Left kidney (tissue), 8 donors: ENCODE results near the gene GALR3. TPM values are rescaled to one million over a fixed set of nuclear protein-coding genes. Genes with fewer than 3 reads are reported as not detected.
A peak's percentile ranks its signal among the peaks of the same experiment; 100 is the strongest.
"Not testable (repeated sequence)": the region's sequence is repeated elsewhere in the genome, so short reads cannot be mapped to it uniquely, and the experiment has no call there.

Source experiments
- DNase-seq: peaks from one replicate; pipeline ENCODE4 v3.0.0-alpha.2; 2013
- long read RNA-seq, 8 donors: transcript quantifications; one replicate each; lab custom pipeline, GENCODE V29; 2026
- polyA plus RNA-seq: library from polyadenylated mRNA; unstranded; fragments of 120-200 nt; gene quantifications from one replicate; pipeline ENCODE4 v1.2.1, GENCODE V29; 2013; ENCODE audit not compliant: insufficient read length

The GALR3 gene
- polyA plus RNA-seq, result not detected
- long read RNA-seq, donor 1, result 0 reads
- long read RNA-seq, donor 2, result 0 reads
- long read RNA-seq, donor 3, result 0 reads
- long read RNA-seq, donor 4, result 0 reads
- long read RNA-seq, donor 5, result 0 reads
- long read RNA-seq, donor 6, partial matches to known transcripts, result 15 of 15 reads
- long read RNA-seq, donor 6, other reads (novel, unspliced or antisense), result 0 of 15 reads
- long read RNA-seq, donor 7, result 0 reads
- long read RNA-seq, donor 8, result 0 reads

- DNase-seq, result no peak
These were observed at the start of gene GALR3 for GRCh38 chr22:37823134-37823985. Gene GALR3, plus strand, starts transcription at chr22:37823382. Its CDS starts 25 bp downstream, at chr22:37823407.

GRCh38 chr22:37774728-37775127 lies 48.5 kb upstream of the GALR3 start:
- no peak for DNase-seq

GRCh38 chr22:37775785-37776638 lies 47.2 kb upstream of the GALR3 start:
- no peak for DNase-seq

- no peak for DNase-seq
These were observed 46.6 kb upstream of the GALR3 start for GRCh38 chr22:37776639-37777005.

GRCh38 chr22:37777122-37777687 lies 46.0 kb upstream of the GALR3 start:
- peak; percentile 54 for DNase-seq

- DNase-seq, result no peak
These were observed 44.7 kb upstream of the GALR3 start for GRCh38 chr22:37778370-37779009.

- DNase-seq, result no peak
These were observed 41.6 kb upstream of the GALR3 start for GRCh38 chr22:37781434-37782059.

- DNase-seq, result no peak
These were observed 40.6 kb upstream of the GALR3 start for GRCh38 chr22:37782340-37783168.

GRCh38 chr22:37784829-37785495 lies 38.2 kb upstream of the GALR3 start:
- DNase-seq, result no peak

- no peak for DNase-seq
These were observed 32.9 kb upstream of the GALR3 start for GRCh38 chr22:37790234-37790633.

GRCh38 chr22:37792494-37792893 lies 30.7 kb upstream of the GALR3 start:
- DNase-seq, result no peak

GRCh38 chr22:37794376-37794775 lies 28.8 kb upstream of the GALR3 start:
- no peak for DNase-seq

GRCh38 chr22:37796079-37796478 lies 27.1 kb upstream of the GALR3 start:
- DNase-seq, result no peak

GRCh38 chr22:37797259-37797658 lies 25.9 kb upstream of the GALR3 start:
- DNase-seq, result not testable (repeated sequence)

- no peak for DNase-seq
These were observed 25.2 kb upstream of the GALR3 start for GRCh38 chr22:37797874-37798500.

GRCh38 chr22:37799979-37800378 lies 23.2 kb upstream of the GALR3 start:
- not testable (repeated sequence) for DNase-seq

- no peak for DNase-seq
These were observed 21.3 kb upstream of the GALR3 start for GRCh38 chr22:37801946-37802309.

GRCh38 chr22:37802310-37803194 lies 20.6 kb upstream of the GALR3 start:
- DNase-seq, result peak; percentile 81
